ENCODE data around the gene POLQ.
"Not testable (repeated sequence)": the region's sequence is repeated elsewhere in the genome, so short reads cannot be mapped to it uniquely, and the experiment has no call there.

Gene POLQ

GRCh38 chr3:121414924-121415323, 130.9 kb downstream of the POLQ start:
- DNase-seq, result no peak

- DNase-seq, result no peak
Observed at GRCh38 chr3:121411523-121411922, 134.3 kb downstream of the POLQ start.

GRCh38 chr3:121405631-121406030, 140.2 kb downstream of the POLQ start:
- DNase-seq, result no peak

GRCh38 chr3:121399820-121400219, 146.0 kb downstream of the POLQ start:
- DNase-seq, result no peak

- not testable (repeated sequence) for DNase-seq
Observed at GRCh38 chr3:121398051-121398450, 147.7 kb downstream of the POLQ start.

GRCh38 chr3:121395967-121396366, 149.8 kb downstream of the POLQ start:
- not testable (repeated sequence) for DNase-seq

- DNase-seq, result not testable (repeated sequence)
Observed at GRCh38 chr3:121388308-121388707, 157.5 kb downstream of the POLQ start.
